SK-N-SH (cell line): ENCODE data around the gene KNDC1.

Experiments
- CHD2 ChIP-seq: fragments of 150-350 bp; IDR thresholded peaks from 2 replicates; pipeline ENCODE4 v1.6.1; 2018; ENCODE audit warnings: low read length; ENCODE audit not compliant: partially characterized antibody
- EP300 ChIP-seq, 2 experiments: IDR thresholded peaks; 2 replicates each; pipeline versions ENCODE4 v1.4.0 to v1.6.1; 2012; ENCODE audit warnings: borderline replicate concordance in 1 of 2, low read depth in 1 of 2, low read length in 1 of 2
- JUND ChIP-seq: IDR thresholded peaks from 2 replicates; pipeline ENCODE4 v1.4.0; 2012
- MAX ChIP-seq: IDR thresholded peaks from 2 replicates; pipeline ENCODE4 v1.4.0; 2012; ENCODE audit warnings: low read depth
- MXI1 ChIP-seq: IDR thresholded peaks from 2 replicates; pipeline ENCODE4 v1.6.1; 2012; ENCODE audit warnings: mild to moderate bottlenecking, low read depth, low read length, improper control_type of control experiment
- POLR2AphosphoS5 ChIP-seq: IDR thresholded peaks from 2 replicates; pipeline ENCODE4 v1.6.1; 2012; ENCODE audit warnings: low read depth, low read length
- SIN3A ChIP-seq: IDR thresholded peaks from 2 replicates; pipeline ENCODE4 v1.6.1; 2012; ENCODE audit warnings: low read depth, mild to moderate bottlenecking, low read length, moderate library complexity, borderline replicate concordance
- SMC3 ChIP-seq: IDR thresholded peaks from 2 replicates; pipeline ENCODE4 v1.6.1; 2012; ENCODE audit warnings: low read depth, low read length, improper control_type of control experiment
- TF ChIP-seq, protein P1 (sequence below): fragments of 200-600 bp; sonication (generic); IDR thresholded peaks from 2 replicates; pipeline ENCODE4 v1.6.1; 2017; ENCODE audit warnings: antibody characterized with exemption, mild to moderate bottlenecking, moderate library complexity
- TF ChIP-seq, protein P2 (sequence below): IDR thresholded peaks from 2 replicates; pipeline ENCODE4 v1.4.0; 2012; ENCODE audit warnings: low read depth, borderline replicate concordance

GRCh38 chr10:133219782-133220181, 59.8 kb downstream of the KNDC1 start:
- TF ChIP-seq, protein P1, sequence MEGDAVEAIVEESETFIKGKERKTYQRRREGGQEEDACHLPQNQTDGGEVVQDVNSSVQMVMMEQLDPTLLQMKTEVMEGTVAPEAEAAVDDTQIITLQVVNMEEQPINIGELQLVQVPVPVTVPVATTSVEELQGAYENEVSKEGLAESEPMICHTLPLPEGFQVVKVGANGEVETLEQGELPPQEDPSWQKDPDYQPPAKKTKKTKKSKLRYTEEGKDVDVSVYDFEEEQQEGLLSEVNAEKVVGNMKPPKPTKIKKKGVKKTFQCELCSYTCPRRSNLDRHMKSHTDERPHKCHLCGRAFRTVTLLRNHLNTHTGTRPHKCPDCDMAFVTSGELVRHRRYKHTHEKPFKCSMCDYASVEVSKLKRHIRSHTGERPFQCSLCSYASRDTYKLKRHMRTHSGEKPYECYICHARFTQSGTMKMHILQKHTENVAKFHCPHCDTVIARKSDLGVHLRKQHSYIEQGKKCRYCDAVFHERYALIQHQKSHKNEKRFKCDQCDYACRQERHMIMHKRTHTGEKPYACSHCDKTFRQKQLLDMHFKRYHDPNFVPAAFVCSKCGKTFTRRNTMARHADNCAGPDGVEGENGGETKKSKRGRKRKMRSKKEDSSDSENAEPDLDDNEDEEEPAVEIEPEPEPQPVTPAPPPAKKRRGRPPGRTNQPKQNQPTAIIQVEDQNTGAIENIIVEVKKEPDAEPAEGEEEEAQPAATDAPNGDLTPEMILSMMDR, result no peak
- TF ChIP-seq CHD2 (no peak), EP300 (IDR thresholded peaks at IDR 0.05; ENCODE audit: borderline replicate concordance in 1 of 2, low read depth in 1 of 2, low read length in 1 of 2) (no peak), MXI1 (no peak), SMC3 (no peak), POLR2AphosphoS5 (no peak), JUND (no peak), MAX (no peak), SIN3A (no peak)
- TF ChIP-seq, protein P2, sequence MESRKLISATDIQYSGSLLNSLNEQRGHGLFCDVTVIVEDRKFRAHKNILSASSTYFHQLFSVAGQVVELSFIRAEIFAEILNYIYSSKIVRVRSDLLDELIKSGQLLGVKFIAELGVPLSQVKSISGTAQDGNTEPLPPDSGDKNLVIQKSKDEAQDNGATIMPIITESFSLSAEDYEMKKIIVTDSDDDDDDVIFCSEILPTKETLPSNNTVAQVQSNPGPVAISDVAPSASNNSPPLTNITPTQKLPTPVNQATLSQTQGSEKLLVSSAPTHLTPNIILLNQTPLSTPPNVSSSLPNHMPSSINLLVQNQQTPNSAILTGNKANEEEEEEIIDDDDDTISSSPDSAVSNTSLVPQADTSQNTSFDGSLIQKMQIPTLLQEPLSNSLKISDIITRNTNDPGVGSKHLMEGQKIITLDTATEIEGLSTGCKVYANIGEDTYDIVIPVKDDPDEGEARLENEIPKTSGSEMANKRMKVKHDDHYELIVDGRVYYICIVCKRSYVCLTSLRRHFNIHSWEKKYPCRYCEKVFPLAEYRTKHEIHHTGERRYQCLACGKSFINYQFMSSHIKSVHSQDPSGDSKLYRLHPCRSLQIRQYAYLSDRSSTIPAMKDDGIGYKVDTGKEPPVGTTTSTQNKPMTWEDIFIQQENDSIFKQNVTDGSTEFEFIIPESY, result no peak
